ENCODE results near the gene MTG2. TPM values are rescaled to one million over a fixed set of nuclear protein-coding genes. Genes with fewer than 3 reads are reported as not detected.

MTG2 gene
- polyA plus RNA-seq, 1 donor (not counting 4 experiments of a cell fraction or from before 2014, with no cell fraction given), result 24.7 TPM

GRCh38 chr20:62195075-62195405 lies 12.2 kb downstream of the MTG2 start:
- H3K27me3 ChIP-seq (ENCODE audit: control insufficient read depth, extremely low read depth, insufficient read depth, low read length), result no peaks in the 10 kb centered on the region
- no peak overlapping the region for H3K4me2 ChIP-seq (ENCODE audit: control insufficient read depth, extremely low read depth, insufficient read depth, low read depth, low read length)
- DNase-seq (ENCODE audit: low read depth, low spot score) (no peak), FAIRE-seq (no peak)
- H3K9me1 ChIP-seq (ENCODE audit: control insufficient read depth, extremely low read depth, insufficient read depth, low read length), result no peaks in the 10 kb centered on the region
- no peak overlapping the region for H3K27ac ChIP-seq (ENCODE audit: control insufficient read depth, insufficient read depth, low read length)
- dilution Hi-C loops (cut with MboI; ENCODE audit: extremely low pct_ligation_motif_present, low sequenced_read_pairs), result no loop called here
- H3K9me3 ChIP-seq (ENCODE audit: control insufficient read depth, low read depth, low read length), result no peaks in the 10 kb centered on the region
- TF ChIP-seq CTCF (optimal IDR thresholded peaks at IDR 0.05 in 1 of 3, IDR thresholded peaks at IDR 0.05 in 1 of 3, conservative IDR thresholded peaks at IDR 0.05 in 1 of 3; ENCODE audit: extremely low read depth in 1 of 3, insufficient read depth in 2 of 3, low read length in 3 of 3) (no peak), EZH2 (IDR thresholded peaks at IDR 0.05; ENCODE audit: low read length) (no peak)
- no peak overlapping the region for H3K4me3 ChIP-seq (ENCODE audit: control insufficient read depth in 2 of 3, extremely low read depth in 1 of 3, insufficient read depth in 2 of 3, low read depth in 1 of 3, low read length in 3 of 3)
- H4K20me1 ChIP-seq (ENCODE audit: control insufficient read depth, extremely low read depth, insufficient read depth, low read length), result no peaks in the 10 kb centered on the region
- H3K36me3 ChIP-seq (ENCODE audit: control insufficient read depth in 2 of 2, extremely low read depth in 1 of 2, insufficient read depth in 2 of 2, low read length in 2 of 2), result peaks cover 29 to 37% of the 10 kb centered on the region in 2 experiments
- H3K79me2 ChIP-seq (ENCODE audit: control insufficient read depth, insufficient read depth, low read length), result peaks cover 30% of the 10 kb centered on the region
- H3K9ac ChIP-seq (ENCODE audit: control insufficient read depth, extremely low read depth, insufficient read depth, low read length), result no peak overlapping the region
- no peak overlapping the region for H2AFZ ChIP-seq (ENCODE audit: control insufficient read depth, low read length)
- H3K4me1 ChIP-seq (ENCODE audit: control insufficient read depth, extremely low read depth, insufficient read depth, low read length), result no peaks in the 10 kb centered on the region

- Histone ChIP-seq H3K36me3 (ENCODE audit: control insufficient read depth in 2 of 2, extremely low read depth in 1 of 2, insufficient read depth in 2 of 2, low read length in 2 of 2) (peaks cover 33 to 38% of the 10 kb centered on the region in 2 experiments), H4K20me1 (ENCODE audit: control insufficient read depth, extremely low read depth, insufficient read depth, low read length) (no peaks in the 10 kb centered on the region), H3K9me1 (ENCODE audit: control insufficient read depth, extremely low read depth, insufficient read depth, low read length) (no peaks in the 10 kb centered on the region), H3K27ac (ENCODE audit: control insufficient read depth, insufficient read depth, low read length) (no peak overlapping the region), H2AFZ (ENCODE audit: control insufficient read depth, low read length) (no peak overlapping the region), H3K4me3 (ENCODE audit: control insufficient read depth in 2 of 3, extremely low read depth in 1 of 3, insufficient read depth in 2 of 3, low read depth in 1 of 3, low read length in 3 of 3) (no peak overlapping the region), H3K9ac (ENCODE audit: control insufficient read depth, extremely low read depth, insufficient read depth, low read length) (no peak overlapping the region), H3K4me2 (ENCODE audit: control insufficient read depth, extremely low read depth, insufficient read depth, low read depth, low read length) (no peak overlapping the region), H3K79me2 (ENCODE audit: control insufficient read depth, insufficient read depth, low read length) (peaks cover 25% of the 10 kb centered on the region), H3K4me1 (ENCODE audit: control insufficient read depth, extremely low read depth, insufficient read depth, low read length) (no peaks in the 10 kb centered on the region), H3K27me3 (ENCODE audit: control insufficient read depth, extremely low read depth, insufficient read depth, low read length) (no peaks in the 10 kb centered on the region), H3K9me3 (ENCODE audit: control insufficient read depth, low read depth, low read length) (no peaks in the 10 kb centered on the region)
- dilution Hi-C loops (cut with MboI; ENCODE audit: extremely low pct_ligation_motif_present, low sequenced_read_pairs), result no loop called here
- FAIRE-seq, result no peak
- no peak for DNase-seq (ENCODE audit: low read depth, low spot score)
- TF ChIP-seq CTCF (optimal IDR thresholded peaks at IDR 0.05 in 1 of 3, IDR thresholded peaks at IDR 0.05 in 1 of 3, conservative IDR thresholded peaks at IDR 0.05 in 1 of 3; ENCODE audit: extremely low read depth in 1 of 3, insufficient read depth in 2 of 3, low read length in 3 of 3), result no peak
Measured at GRCh38 chr20:62195736-62196135, 12.9 kb downstream of the MTG2 start.

All from keratinocyte (primary cell).